ENCODE results near the gene STAP2.

The STAP2 gene

GRCh38 chr19:4365341-4365740 is 26.7 kb upstream of the STAP2 start:
- no peak overlapping the region for H3K4me3 ChIP-seq (ENCODE audit: control insufficient read depth, low read depth, low read length)
- no peak for TF ChIP-seq CTCF (IDR thresholded peaks at IDR 0.05; ENCODE audit: control insufficient read depth, insufficient read depth, low read depth, low read length, missing control alignments)
- no peak for DNase-seq (ENCODE audit: low read depth)

GRCh38 chr19:4363571-4364304 is 25.1 kb upstream of the STAP2 start:
- H3K4me3 ChIP-seq (ENCODE audit: control insufficient read depth, low read depth, low read length), result no peak overlapping the region
- DNase-seq (ENCODE audit: low read depth), result no peak
- no peak for TF ChIP-seq CTCF (IDR thresholded peaks at IDR 0.05; ENCODE audit: control insufficient read depth, insufficient read depth, low read depth, low read length, missing control alignments)

GRCh38 chr19:4362831-4363545 is 24.4 kb upstream of the STAP2 start:
- TF ChIP-seq CTCF (IDR thresholded peaks at IDR 0.05; ENCODE audit: control insufficient read depth, insufficient read depth, low read depth, low read length, missing control alignments), result peak; percentile 19
- no peak overlapping the region for H3K4me3 ChIP-seq (ENCODE audit: control insufficient read depth, low read depth, low read length)
- DNase-seq (ENCODE audit: low read depth), result no peak

GRCh38 chr19:4362101-4362828 is 23.6 kb upstream of the STAP2 start:
- TF ChIP-seq CTCF (IDR thresholded peaks at IDR 0.05; ENCODE audit: control insufficient read depth, insufficient read depth, low read depth, low read length, missing control alignments), result no peak
- no peak overlapping the region for H3K4me3 ChIP-seq (ENCODE audit: control insufficient read depth, low read depth, low read length)
- DNase-seq (ENCODE audit: low read depth), result no peak

- no peak for DNase-seq (ENCODE audit: low read depth)
- TF ChIP-seq CTCF (IDR thresholded peaks at IDR 0.05; ENCODE audit: control insufficient read depth, insufficient read depth, low read depth, low read length, missing control alignments), result no peak
- H3K4me3 ChIP-seq (ENCODE audit: control insufficient read depth, low read depth, low read length), result no peak overlapping the region
Measured at GRCh38 chr19:4361152-4362046, 22.8 kb upstream of the STAP2 start.

GRCh38 chr19:4360641-4361151 is 22.1 kb upstream of the STAP2 start:
- TF ChIP-seq CTCF (IDR thresholded peaks at IDR 0.05; ENCODE audit: control insufficient read depth, insufficient read depth, low read depth, low read length, missing control alignments), result no peak
- no peak overlapping the region for H3K4me3 ChIP-seq (ENCODE audit: control insufficient read depth, low read depth, low read length)
- DNase-seq (ENCODE audit: low read depth), result no peak
